Right cardiac atrium (tissue), 5 donors: ENCODE results near the gene CFAP46. TPM values are rescaled to one million over a fixed set of nuclear protein-coding genes. Genes with fewer than 3 reads are reported as not detected.
"Not testable (repeated sequence)": the region's sequence is repeated elsewhere in the genome, so short reads cannot be mapped to it uniquely, and the experiment has no call there.

Experiments
- ATAC-seq, 2 donors: fragments of 200-7000 bp; cut with Tn5 transposase; one replicate each; pipeline versions ENCODE4 v1.8.0 to v1.9.1; 2020; ENCODE audit warnings: moderate library complexity in 2 of 2, mild to moderate bottlenecking in 1 of 2
- DNase-seq, 3 donors: peaks; one replicate each; pipeline ENCODE4 v3.0.0-alpha.2; 2020
- H3K27ac ChIP-seq: one replicate; pipeline ENCODE4 v1.5.1; 2013; ENCODE audit warnings: mild to moderate bottlenecking, low read length, control low read depth, moderate library complexity
- H3K27me3 ChIP-seq: one replicate; pipeline ENCODE4 v1.6.1; 2013; ENCODE audit not compliant: control insufficient read depth, insufficient read depth
- H3K4me1 ChIP-seq: one replicate; pipeline ENCODE4 v1.6.1; 2013; ENCODE audit warnings: low read length; ENCODE audit not compliant: control insufficient read depth, insufficient read depth
- H3K4me3 ChIP-seq: one replicate; pipeline ENCODE4 v1.5.1; 2013; ENCODE audit warnings: low read length, control low read depth
- H3K9me3 ChIP-seq: one replicate; pipeline ENCODE4 v1.6.1; 2013; ENCODE audit warnings: low read length; ENCODE audit not compliant: control insufficient read depth
- WGBS: extraction: QIAGEN DNeasy Blood & Tissue Kit; methylation state at CpG from one replicate; pipeline ENCODE4 v1.1.7; 2013; 5-methylcytosine and 5-hydroxymethylcytosine counted together
- intact Hi-C, 4 donors: fragments of 100-400 bp; cut with DNase I; formaldehyde crosslinking; loops; one replicate each; pipeline versions ENCODE4 v1.11.0 to v1.14.0; 2022 to 2023
- polyA plus RNA-seq: library from polyadenylated mRNA; stranded (reverse); fragments of 200-250 nt; gene quantifications from one replicate; pipeline ENCODE4 v1.2.3, GENCODE V29; 2013
- total RNA-seq, 4 donors: library from RNA; stranded (reverse); fragmentation: NEBNext Ultra II Directional; extraction: Animal tissue kit (Norgen Biotek cat#: 25700); gene quantifications; one replicate each; pipeline ENCODE4 v1.2.1, GENCODE V29; 2021
- donor health status: healthy with polysubstance abuse.
- donor health status: DM: no; HTN: yes; CAD: no.
- donor health status: DM: no; HTN: no; CAD: no.
- donor health status: DM: no; HTN: yes; CAD: no; lungs with severe emphysema.
- donor health status: DM: yes; HTN: yes; CAD: no.

The CFAP46 gene
- total and polyA plus RNA-seq, 5 donors = 1.00 to 1.8 (median 1.6) TPM

GRCh38 chr10:132802048-132802447 lies 140.3 kb downstream of the CFAP46 start:
- Histone ChIP-seq H3K4me1 (no peaks in the 10 kb centered on the region), H3K9me3 (peaks cover 3% of the 10 kb centered on the region), H3K4me3 (no peak overlapping the region), H3K27me3 (no peaks in the 10 kb centered on the region), H3K27ac (no peak overlapping the region)
- peak in 1 of 3 donors; percentile 17 for DNase-seq
- intact Hi-C loops = no loop called here
- WGBS = 85% methylated on average over 8 of the region's 8 CpGs
- ATAC-seq = no peak

- ATAC-seq = no peak
- Histone ChIP-seq H3K4me3 (no peak overlapping the region), H3K4me1 (no peaks in the 10 kb centered on the region), H3K27me3 (no peaks in the 10 kb centered on the region), H3K27ac (no peak overlapping the region), H3K9me3 (peaks cover 3% of the 10 kb centered on the region)
- 91% methylated on average over 11 of the region's 11 CpGs for WGBS
- DNase-seq = peak in 2 of 3 donors; percentile 10 to 35
- intact Hi-C loops = no loop called here
Observed at GRCh38 chr10:132799865-132800264, 142.5 kb downstream of the CFAP46 start.

- no peak overlapping the region for H3K4me3 ChIP-seq
- DNase-seq (peak in 2 of 3 donors; percentile 27 to 32), ATAC-seq (no peak)
- H3K27me3 ChIP-seq = no peaks in the 10 kb centered on the region
- H3K9me3 ChIP-seq = peaks cover 3% of the 10 kb centered on the region
- intact Hi-C loops = no loop called here
- no peak overlapping the region for H3K27ac ChIP-seq
- 90% methylated on average over 15 of the region's 15 CpGs for WGBS
- no peaks in the 10 kb centered on the region for H3K4me1 ChIP-seq
Observed at GRCh38 chr10:132798876-132799275, 143.5 kb downstream of the CFAP46 start.

GRCh38 chr10:132798403-132798802 lies 144.0 kb downstream of the CFAP46 start:
- no peaks in the 10 kb centered on the region for H3K4me1 ChIP-seq
- H3K4me3 ChIP-seq = no peak overlapping the region
- intact Hi-C loops = no loop called here
- H3K9me3 ChIP-seq = peaks cover 3% of the 10 kb centered on the region
- 88% methylated on average over 21 of the region's 21 CpGs for WGBS
- H3K27ac ChIP-seq = no peak overlapping the region
- DNase-seq = peak in 1 of 3 donors; percentile 16
- H3K27me3 ChIP-seq = no peaks in the 10 kb centered on the region
- no peak for ATAC-seq

- H3K9me3 ChIP-seq, H3K27ac ChIP-seq, H3K27me3 ChIP-seq, H3K4me1 ChIP-seq, H3K4me3 ChIP-seq, intact Hi-C loops, ATAC-seq: not testable (repeated sequence)
- WGBS = 92% methylated on average over 21 of the region's 32 CpGs
- peak in 2 of 3 donors; percentile 13 to 24 for DNase-seq
Observed at GRCh38 chr10:132797986-132798385, 144.4 kb downstream of the CFAP46 start.

- no peak overlapping the region for H3K27ac ChIP-seq
- WGBS = 81% methylated on average over 21 of the region's 21 CpGs
- no peak for ATAC-seq
- H3K9me3 ChIP-seq = peaks cover under 1% of the 10 kb centered on the region
- H3K4me1 ChIP-seq = no peaks in the 10 kb centered on the region
- H3K4me3 ChIP-seq = no peak overlapping the region
- no peaks in the 10 kb centered on the region for H3K27me3 ChIP-seq
- peak in 1 of 3 donors; percentile 32 for DNase-seq
- intact Hi-C loops = no loop called here
Observed at GRCh38 chr10:132796846-132797245, 145.5 kb downstream of the CFAP46 start.

GRCh38 chr10:132793871-132794849 lies 148.2 kb downstream of the CFAP46 start:
- DNase-seq = no peak
- no peaks in the 10 kb centered on the region for H3K4me1 ChIP-seq
- H3K4me3 ChIP-seq = no peak overlapping the region
- 58% methylated on average over 57 of the region's 57 CpGs for WGBS
- no peaks in the 10 kb centered on the region for H3K9me3 ChIP-seq
- H3K27ac ChIP-seq = no peak overlapping the region
- no peaks in the 10 kb centered on the region for H3K27me3 ChIP-seq
- intact Hi-C loops = no loop called here
- ATAC-seq = no peak

- no peaks in the 10 kb centered on the region for H3K4me1 ChIP-seq
- no peaks in the 10 kb centered on the region for H3K27me3 ChIP-seq
- H3K4me3 ChIP-seq = no peak overlapping the region
- WGBS = 86% methylated on average over 9 of the region's 9 CpGs
- no peaks in the 10 kb centered on the region for H3K9me3 ChIP-seq
- no peak overlapping the region for H3K27ac ChIP-seq
- DNase-seq (no peak), ATAC-seq (no peak)
- intact Hi-C loops = no loop called here
Observed at GRCh38 chr10:132793213-132793612, 149.2 kb downstream of the CFAP46 start.

- Histone ChIP-seq H3K27me3 (no peaks in the 10 kb centered on the region), H3K27ac (no peak overlapping the region), H3K4me3 (no peak overlapping the region), H3K9me3 (no peaks in the 10 kb centered on the region), H3K4me1 (no peaks in the 10 kb centered on the region)
- intact Hi-C loops = no loop called here
- no peak for ATAC-seq
- DNase-seq = no peak
- WGBS = 88% methylated on average over 17 of the region's 17 CpGs
Observed at GRCh38 chr10:132792796-132793195, 149.6 kb downstream of the CFAP46 start.

GRCh38 chr10:132792099-132792498 lies 150.3 kb downstream of the CFAP46 start:
- DNase-seq, intact Hi-C loops, H3K4me3 ChIP-seq, H3K4me1 ChIP-seq, H3K27ac ChIP-seq, ATAC-seq, H3K27me3 ChIP-seq, H3K9me3 ChIP-seq: not testable (repeated sequence)
- WGBS = 94% methylated on average over 33 of the region's 33 CpGs

- DNase-seq (no peak), ATAC-seq (no peak)
- Histone ChIP-seq H3K27me3 (no peaks in the 10 kb centered on the region), H3K9me3 (no peaks in the 10 kb centered on the region), H3K4me1 (no peaks in the 10 kb centered on the region), H3K4me3 (no peak overlapping the region), H3K27ac (no peak overlapping the region)
- intact Hi-C loops = no loop called here
- WGBS = 64% methylated on average over 31 of the region's 31 CpGs
Observed at GRCh38 chr10:132790934-132791829, 151.2 kb downstream of the CFAP46 start.
